Measurements from ENCODE around the gene TLX1.

TLX1 gene

GRCh38 chr10:101132636-101133473, 1.8 kb downstream of the TLX1 start:
- peaks cover 14% of the 10 kb centered on the region; the same call in 1 of the 2 replicates for H3K9me3 ChIP-seq
- peaks cover 9% of the 10 kb centered on the region; the same call in 1 of the 2 replicates for H3K4me1 ChIP-seq
- TF ChIP-seq Cebpa-rat (IDR thresholded peaks at IDR 0.05), result no peak
- peaks cover 100% of the 10 kb centered on the region for H3K27me3 ChIP-seq
- H4K20me1 ChIP-seq, result peaks cover 89% of the 10 kb centered on the region
- H3K4me2 ChIP-seq, result no peak overlapping the region
- H3K27ac ChIP-seq, result no peak overlapping the region
- H3K9ac ChIP-seq, result no peak overlapping the region
- no peak overlapping the region for H3K4me3 ChIP-seq
- no peaks in the 10 kb centered on the region for H3K36me3 ChIP-seq

GRCh38 chr10:101133489-101134298, 2.6 kb downstream of the TLX1 start:
- Histone ChIP-seq H3K9ac (no peak overlapping the region), H3K4me2 (no peak overlapping the region; the same call in 1 of the 2 replicates), H4K20me1 (peaks cover 97% of the 10 kb centered on the region), H3K27ac (no peak overlapping the region), H3K4me1 (peaks cover 9% of the 10 kb centered on the region; the same call in 1 of the 2 replicates), H3K27me3 (peaks cover 100% of the 10 kb centered on the region), H3K9me3 (peaks cover 14% of the 10 kb centered on the region; the same call in 1 of the 2 replicates), H3K36me3 (no peaks in the 10 kb centered on the region), H3K4me3 (no peak overlapping the region)
- TF ChIP-seq Cebpa-rat (IDR thresholded peaks at IDR 0.05), result no peak

GRCh38 chr10:101134299-101135127, 3.4 kb downstream of the TLX1 start:
- no peak for TF ChIP-seq Cebpa-rat (IDR thresholded peaks at IDR 0.05)
- Histone ChIP-seq H3K27me3 (peaks cover 100% of the 10 kb centered on the region), H3K4me3 (no peak overlapping the region), H3K27ac (no peak overlapping the region), H3K4me1 (peaks cover 9% of the 10 kb centered on the region; the same call in 1 of the 2 replicates), H4K20me1 (peaks cover 100% of the 10 kb centered on the region), H3K9ac (no peak overlapping the region), H3K36me3 (no peaks in the 10 kb centered on the region), H3K4me2 (peak overlapping the region; percentile 34; the same call in 1 of the 2 replicates), H3K9me3 (peaks cover 10% of the 10 kb centered on the region; the same call in 1 of the 2 replicates)

- Histone ChIP-seq H3K36me3 (no peaks in the 10 kb centered on the region), H3K27ac (no peak overlapping the region), H4K20me1 (peaks cover 100% of the 10 kb centered on the region), H3K4me1 (peaks cover 9% of the 10 kb centered on the region; the same call in 1 of the 2 replicates), H3K4me2 (peak overlapping the region; percentile 34; the same call in 1 of the 2 replicates), H3K27me3 (peaks cover 100% of the 10 kb centered on the region), H3K9me3 (peaks cover 2% of the 10 kb centered on the region; the same call in 1 of the 2 replicates), H3K4me3 (no peak overlapping the region), H3K9ac (no peak overlapping the region)
- TF ChIP-seq Cebpa-rat (IDR thresholded peaks at IDR 0.05), result no peak
Measured at GRCh38 chr10:101135141-101136006, 4.3 kb downstream of the TLX1 start.

- Histone ChIP-seq H3K4me1 (peaks cover 9% of the 10 kb centered on the region; the same call in 1 of the 2 replicates), H3K27me3 (peaks cover 100% of the 10 kb centered on the region), H3K9ac (no peak overlapping the region), H3K27ac (no peak overlapping the region), H3K4me2 (no peak overlapping the region), H4K20me1 (peaks cover 100% of the 10 kb centered on the region), H3K9me3 (no peaks in the 10 kb centered on the region; the same call in 1 of the 2 replicates), H3K36me3 (no peaks in the 10 kb centered on the region), H3K4me3 (no peak overlapping the region)
- TF ChIP-seq Cebpa-rat (IDR thresholded peaks at IDR 0.05), result no peak
Measured at GRCh38 chr10:101136007-101136707, 5.1 kb downstream of the TLX1 start.

- Histone ChIP-seq H4K20me1 (peaks cover 100% of the 10 kb centered on the region), H3K36me3 (no peaks in the 10 kb centered on the region), H3K4me2 (no peak overlapping the region), H3K27ac (no peak overlapping the region), H3K4me3 (no peak overlapping the region), H3K4me1 (peaks cover 9% of the 10 kb centered on the region; the same call in 1 of the 2 replicates), H3K9me3 (no peaks in the 10 kb centered on the region; the same call in 1 of the 2 replicates), H3K27me3 (peaks cover 100% of the 10 kb centered on the region), H3K9ac (no peak overlapping the region)
- TF ChIP-seq Cebpa-rat (IDR thresholded peaks at IDR 0.05), result no peak
Measured at GRCh38 chr10:101136708-101137121, 5.6 kb downstream of the TLX1 start.

- peaks cover 99% of the 10 kb centered on the region for H4K20me1 ChIP-seq
- H3K4me2 ChIP-seq, result no peak overlapping the region
- no peak overlapping the region for H3K4me3 ChIP-seq
- H3K36me3 ChIP-seq, result no peaks in the 10 kb centered on the region
- no peaks in the 10 kb centered on the region for H3K9me3 ChIP-seq
- TF ChIP-seq Cebpa-rat (IDR thresholded peaks at IDR 0.05), result no peak
- peaks cover 100% of the 10 kb centered on the region for H3K27me3 ChIP-seq
- H3K4me1 ChIP-seq, result peaks cover 9% of the 10 kb centered on the region; the same call in 1 of the 2 replicates
- H3K27ac ChIP-seq, result no peak overlapping the region
- no peak overlapping the region for H3K9ac ChIP-seq
Measured at GRCh38 chr10:101137271-101137670, 6.2 kb downstream of the TLX1 start.

All from BLaER1 (cell line).